IMR-90 (cell line): ENCODE results near the gene RBBP8NL. TPM values are rescaled to one million over a fixed set of nuclear protein-coding genes. Genes with fewer than 3 reads are reported as not detected.

Experiments
- ATAC-seq: fragments of 200-7000 bp; cut with Tn5 transposase; 2 replicates; pipeline ENCODE4 v1.9.1; 2020; ENCODE audit warnings: low read depth, mild to moderate bottlenecking, moderate library complexity
- BruUV-seq: library from RNA; stranded (reverse); fragments of 400-500 nt; replicated peaks from 2 replicates; lab custom pipeline; 2021; lab: Mats Ljungman, UMichigan
- CTCF ChIA-PET: fragments of 300-600 bp; formaldehyde crosslinking; extraction: SDS; loops from one replicate; lab custom pipeline; 2021; ENCODE audit warnings: antibody characterized with exemption; lab: Yijun Ruan, JAX
- POLR2A ChIA-PET: fragments of 300-600 bp; sonication (Branson Sonifier 250); formaldehyde crosslinking; loops from one replicate; lab custom pipeline; 2022; ENCODE audit warnings: antibody characterized with exemption; ENCODE audit not compliant: unreplicated experiment; lab: Charles Lee
- DNase-seq: peaks from one replicate; pipeline ENCODE4 v3.0.0; 2013
- H2AFZ ChIP-seq: replicated peaks from 2 replicates; pipeline ENCODE3; 2013; ENCODE audit warnings: low read length, mild to moderate bottlenecking; ENCODE audit not compliant: poor library complexity
- H2AK5ac ChIP-seq: 2 replicates; pipeline ENCODE4 v1.6.1; 2013; ENCODE audit warnings: low read depth, low read length, inconsistent platforms
- H2AK9ac ChIP-seq: replicated peaks from 2 replicates; pipeline ENCODE3; 2013; ENCODE audit warnings: mild to moderate bottlenecking, low read depth, low read length, moderate library complexity; ENCODE audit not compliant: poor library complexity
- H2BK120ac ChIP-seq: 2 replicates; pipeline ENCODE4 v1.6.1; 2013; ENCODE audit warnings: low read depth, low read length, inconsistent platforms
- H2BK15ac ChIP-seq: 3 replicates; pipeline ENCODE4 v1.6.1; 2013; ENCODE audit warnings: low read depth, low read length, inconsistent platforms
- H2BK20ac ChIP-seq: 2 replicates; pipeline ENCODE4 v1.6.1; 2013; ENCODE audit warnings: low read depth, mild to moderate bottlenecking, inconsistent platforms, low read length, moderate library complexity
- H2BK5ac ChIP-seq: 2 replicates; pipeline ENCODE4 v1.6.1; 2013; ENCODE audit warnings: mild to moderate bottlenecking, low read depth, low read length, inconsistent platforms; ENCODE audit not compliant: poor library complexity, severe bottlenecking
- H3K14ac ChIP-seq: replicated peaks from 2 replicates; pipeline ENCODE4 v1.6.1; 2013; ENCODE audit warnings: low read depth, low read length, inconsistent platforms
- H3K18ac ChIP-seq: 2 replicates; pipeline ENCODE4 v1.6.1; 2013; ENCODE audit warnings: low read depth, low read length, control low read depth
- H3K23ac ChIP-seq: 2 replicates; pipeline ENCODE4 v1.6.1; 2013; ENCODE audit warnings: low read depth, low read length, inconsistent platforms
- H3K27ac ChIP-seq: 2 replicates; pipeline ENCODE4 v1.5.1; 2013; ENCODE audit warnings: mild to moderate bottlenecking, control low read depth, low read length; ENCODE audit not compliant: insufficient read depth
- H3K27me3 ChIP-seq: 2 replicates; pipeline ENCODE4 v1.6.1; 2013; ENCODE audit warnings: low read length; ENCODE audit not compliant: control insufficient read depth, insufficient read depth
- H3K36me3 ChIP-seq: 2 replicates; pipeline ENCODE4 v1.6.1; 2013; ENCODE audit warnings: low read length, mixed read lengths; ENCODE audit not compliant: control insufficient read depth, insufficient read depth
- H3K4ac ChIP-seq: 2 replicates; pipeline ENCODE4 v1.6.1; 2013; ENCODE audit warnings: low read depth, low read length, inconsistent platforms
- H3K4me1 ChIP-seq: 2 replicates; pipeline ENCODE4 v1.6.1; 2013; ENCODE audit warnings: low read length, mixed read lengths; ENCODE audit not compliant: control insufficient read depth, insufficient read depth
- H3K4me2 ChIP-seq: 2 replicates; pipeline ENCODE4 v1.6.1; 2013; ENCODE audit warnings: low read depth, mild to moderate bottlenecking, control low read depth, low read length, moderate library complexity
- H3K4me3 ChIP-seq: 2 replicates; pipeline ENCODE4 v1.5.1; 2013; ENCODE audit warnings: low read depth, mild to moderate bottlenecking, control low read depth, low read length, moderate library complexity; ENCODE audit not compliant: insufficient read depth
- H3K56ac ChIP-seq: 2 replicates; pipeline ENCODE4 v1.6.1; 2013; ENCODE audit warnings: low read length, inconsistent platforms; ENCODE audit not compliant: insufficient read depth; ENCODE audit errors: extremely low read depth
- H3K79me1 ChIP-seq, 2 experiments: 2 replicates each; pipeline ENCODE4 v1.6.1; 2013; ENCODE audit warnings: low read length in 2 of 2, inconsistent platforms in 1 of 2, low read depth in 1 of 2
- H3K9ac ChIP-seq: 2 replicates; pipeline ENCODE4 v1.6.1; 2013; ENCODE audit warnings: low read depth, low read length, control low read depth
- H3K9me1 ChIP-seq: 2 replicates; pipeline ENCODE4 v1.6.1; 2013; ENCODE audit warnings: low read length, inconsistent platforms; ENCODE audit not compliant: insufficient read depth
- H3K9me3 ChIP-seq: 2 replicates; pipeline ENCODE4 v1.6.1; 2013; ENCODE audit warnings: low read length; ENCODE audit not compliant: control insufficient read depth, insufficient read depth
- H4K20me1 ChIP-seq: 2 replicates; pipeline ENCODE4 v1.6.1; 2013; ENCODE audit warnings: low read length, inconsistent platforms; ENCODE audit not compliant: insufficient read depth
- H4K5ac ChIP-seq: 2 replicates; pipeline ENCODE4 v1.6.1; 2013; ENCODE audit warnings: mild to moderate bottlenecking, low read depth, low read length, control low read depth
- H4K8ac ChIP-seq, 2 experiments: 2 replicates each; pipeline ENCODE4 v1.6.1; 2013; ENCODE audit warnings: low read depth in 2 of 2, low read length in 2 of 2, control low read depth in 1 of 2, inconsistent platforms in 1 of 2
- H4K91ac ChIP-seq: 2 replicates; pipeline ENCODE4 v1.6.1; 2013; ENCODE audit warnings: low read depth, low read length, inconsistent platforms; ENCODE audit not compliant: insufficient read depth
- BHLHE40 ChIP-seq: fragments of 150-350 bp; IDR thresholded peaks from 2 replicates; pipeline ENCODE4 v1.6.1; 2016; ENCODE audit warnings: mild to moderate bottlenecking, low read depth, low read length
- SMC3 ChIP-seq: fragments of 150-350 bp; IDR thresholded peaks from 2 replicates; pipeline ENCODE4 v1.6.1; 2016; ENCODE audit warnings: low read depth, mild to moderate bottlenecking, antibody characterized with exemption, low read length, moderate library complexity
- WGBS, 2 experiments: methylation state at CpG; one replicate each; pipeline versions ENCODE4 v1.1.5 to v1.1.7; 2013; ENCODE audit warnings: missing lambda C conversion rate in 2 of 2; ENCODE audit not compliant: insufficient read length in 1 of 2; ENCODE audit errors: extremely low coverage in 2 of 2; 5-methylcytosine and 5-hydroxymethylcytosine counted together
- dilution Hi-C: fragments of 300-500 bp; cut with HindIII; formaldehyde crosslinking; loops from one replicate; pipeline ENCODE4 v1.14.3; 2018; ENCODE audit warnings: low sequenced_read_pairs; ENCODE audit not compliant: unreplicated experiment
- in situ Hi-C: fragments of 300-500 bp; cut with MboI; formaldehyde crosslinking; loops from 3 replicates; pipeline ENCODE4 v1.14.3; 2019; ENCODE audit warnings: low sequenced_read_pairs, inconsistent platforms, mixed read lengths
- intact Hi-C: fragments of 100-400 bp; cut with micrococcal nuclease; formaldehyde crosslinking; loops from 2 replicates; pipeline ENCODE4 v1.10.0; 2022
- polyA plus RNA-seq, 3 experiments: library from polyadenylated mRNA; depleted of rRNA; stranded (reverse); fragments of >200 nt; gene quantifications; 2 replicates each; pipeline ENCODE4 v1.2.3, GENCODE V29; 2012; ENCODE audit warnings: low replicate concordance in 1 of 3
- total RNA-seq: library from RNA; depleted of rRNA; stranded (reverse); fragments of >200 nt; gene quantifications from 2 replicates; pipeline ENCODE4 v1.2.3, GENCODE V29; 2012
- TF ChIP-seq, protein P1 (sequence below): conservative IDR thresholded peaks from 2 replicates; pipeline ENCODE4 v1.5.1; 2012; ENCODE audit warnings: mild to moderate bottlenecking, low read depth, low read length, improper control_type of control experiment
- TF ChIP-seq, protein P2 (sequence below): fragments of 150-350 bp; IDR thresholded peaks from 2 replicates; pipeline ENCODE4 v1.6.1; 2016; ENCODE audit warnings: low read depth, mild to moderate bottlenecking, low read length, moderate library complexity, borderline replicate concordance

Gene RBBP8NL
- total and polyA plus RNA-seq, 2 of the 4 experiments (the other 2 are of a cell fraction) = not detected

DNA sequence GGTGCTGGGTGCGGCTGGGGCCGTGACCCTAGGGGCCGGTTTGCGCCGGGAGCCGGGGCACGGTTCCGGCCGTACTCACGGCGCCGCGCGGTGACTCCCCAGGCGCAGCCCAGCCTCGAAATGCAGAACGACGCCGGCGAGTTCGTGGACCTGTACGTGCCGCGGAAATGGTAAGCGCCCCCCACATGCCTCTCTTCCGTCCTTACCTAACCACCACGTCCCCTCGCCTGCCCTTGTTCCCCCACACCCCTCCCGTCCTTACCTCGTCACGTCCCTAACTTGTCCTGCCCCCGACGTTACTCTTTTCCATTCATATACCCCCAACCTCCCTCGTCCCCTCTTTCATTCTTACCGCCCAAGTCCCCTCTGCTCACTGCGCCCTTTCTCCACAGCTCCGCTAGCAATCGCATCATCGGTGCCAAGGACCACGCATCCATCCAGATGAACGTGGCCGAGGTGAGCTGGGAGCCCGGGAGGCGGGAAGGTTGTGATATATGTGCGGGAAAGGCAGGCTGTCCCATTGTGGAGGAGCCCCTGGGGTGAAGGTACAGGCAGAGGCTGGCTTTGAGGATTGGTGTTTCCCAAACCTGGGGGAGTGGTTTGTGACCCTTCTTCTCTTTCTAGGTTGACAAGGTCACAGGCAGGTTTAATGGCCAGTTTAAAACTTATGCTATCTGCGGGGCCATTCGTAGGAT lies 40.0 kb downstream of the RBBP8NL start:
- peaks cover 5% of the 10 kb centered on the region for H3K4me1 ChIP-seq
- H3K4ac ChIP-seq = peak overlapping the region; percentile 94
- no peak overlapping the region for H2BK20ac ChIP-seq
- dilution Hi-C loops = loop anchor here (25.0 kb wide), 1 partner anchor 100 kb away; no protein-coding TSS in a partner anchor
- H3K9ac ChIP-seq = peak overlapping the region; percentile 96
- no peak overlapping the region for H2BK120ac ChIP-seq
- peaks cover 34% of the 10 kb centered on the region for H3K36me3 ChIP-seq
- 0% methylated on average over 14 of the region's 47 CpGs; no CpG with 5 or more reads in 1 of the 2 experiments for WGBS, 2 experiments
- H3K27ac ChIP-seq = peak overlapping the region; percentile 85
- DNase-seq = no peak
- peak overlapping the region; percentile 95 for H3K4me2 ChIP-seq
- H3K9me3 ChIP-seq = no peaks in the 10 kb centered on the region
- H2BK5ac ChIP-seq = peak overlapping the region; percentile 27
- H3K27me3 ChIP-seq = no peaks in the 10 kb centered on the region
- H3K79me1 ChIP-seq = peaks cover 30 to 55% of the 10 kb centered on the region in 2 experiments
- peak overlapping the region; percentile 71 for H4K91ac ChIP-seq
- intact Hi-C loops = loop anchor here (10.0 kb wide), 1 partner anchor 373 kb away; no protein-coding TSS in a partner anchor
- ChIA-PET CTCF (no interaction called here), POLR2A (interaction anchor here (0.6 to 0.7 kb wide), 3 partner anchors 12 to 105 kb away, joined by 4 to 11 read pairs (median 6); no protein-coding TSS in a partner anchor)
- no peak overlapping the region for H2BK15ac ChIP-seq
- in situ Hi-C loops = loop anchor here (25.0 kb wide), 1 partner anchor 375 kb away; no protein-coding TSS in a partner anchor
- TSS peak; percentile 82 for BruUV-seq
- H3K14ac ChIP-seq = peak overlapping the region; percentile 48
- peak; percentile 19; the same call in 1 of the 2 replicates for ATAC-seq
- peak overlapping the region; percentile 92 for H3K4me3 ChIP-seq
- peak overlapping the region; percentile 81 for H3K23ac ChIP-seq
- H3K9me1 ChIP-seq = 0 out of 2 replicates have a peak, but pooled peaks cover 4% of the 10 kb centered on the region
- peak overlapping the region; percentile 97 for H2AFZ ChIP-seq
- peak overlapping the region; percentile 68 for H4K5ac ChIP-seq
- TF ChIP-seq BHLHE40 (no peak), SMC3 (no peak)
- TF ChIP-seq, protein P1, sequence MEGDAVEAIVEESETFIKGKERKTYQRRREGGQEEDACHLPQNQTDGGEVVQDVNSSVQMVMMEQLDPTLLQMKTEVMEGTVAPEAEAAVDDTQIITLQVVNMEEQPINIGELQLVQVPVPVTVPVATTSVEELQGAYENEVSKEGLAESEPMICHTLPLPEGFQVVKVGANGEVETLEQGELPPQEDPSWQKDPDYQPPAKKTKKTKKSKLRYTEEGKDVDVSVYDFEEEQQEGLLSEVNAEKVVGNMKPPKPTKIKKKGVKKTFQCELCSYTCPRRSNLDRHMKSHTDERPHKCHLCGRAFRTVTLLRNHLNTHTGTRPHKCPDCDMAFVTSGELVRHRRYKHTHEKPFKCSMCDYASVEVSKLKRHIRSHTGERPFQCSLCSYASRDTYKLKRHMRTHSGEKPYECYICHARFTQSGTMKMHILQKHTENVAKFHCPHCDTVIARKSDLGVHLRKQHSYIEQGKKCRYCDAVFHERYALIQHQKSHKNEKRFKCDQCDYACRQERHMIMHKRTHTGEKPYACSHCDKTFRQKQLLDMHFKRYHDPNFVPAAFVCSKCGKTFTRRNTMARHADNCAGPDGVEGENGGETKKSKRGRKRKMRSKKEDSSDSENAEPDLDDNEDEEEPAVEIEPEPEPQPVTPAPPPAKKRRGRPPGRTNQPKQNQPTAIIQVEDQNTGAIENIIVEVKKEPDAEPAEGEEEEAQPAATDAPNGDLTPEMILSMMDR = no peak
- TF ChIP-seq, protein P2, sequence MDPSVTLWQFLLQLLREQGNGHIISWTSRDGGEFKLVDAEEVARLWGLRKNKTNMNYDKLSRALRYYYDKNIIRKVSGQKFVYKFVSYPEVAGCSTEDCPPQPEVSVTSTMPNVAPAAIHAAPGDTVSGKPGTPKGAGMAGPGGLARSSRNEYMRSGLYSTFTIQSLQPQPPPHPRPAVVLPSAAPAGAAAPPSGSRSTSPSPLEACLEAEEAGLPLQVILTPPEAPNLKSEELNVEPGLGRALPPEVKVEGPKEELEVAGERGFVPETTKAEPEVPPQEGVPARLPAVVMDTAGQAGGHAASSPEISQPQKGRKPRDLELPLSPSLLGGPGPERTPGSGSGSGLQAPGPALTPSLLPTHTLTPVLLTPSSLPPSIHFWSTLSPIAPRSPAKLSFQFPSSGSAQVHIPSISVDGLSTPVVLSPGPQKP = no peak
- H4K8ac ChIP-seq = peak overlapping the region; percentile 76
- H2AK5ac ChIP-seq = peak overlapping the region; percentile 98
- H2AK9ac ChIP-seq = peak overlapping the region; percentile 95
- peaks cover 46% of the 10 kb centered on the region for H4K20me1 ChIP-seq
- H3K56ac ChIP-seq = peak overlapping the region; percentile 61
- no peak overlapping the region for H3K18ac ChIP-seq
